Esophagus (tissue), 2 donors: ENCODE results near the gene GNAT1. TPM values are rescaled to one million over a fixed set of nuclear protein-coding genes. Genes with fewer than 3 reads are reported as not detected.
A peak's percentile ranks its signal among the peaks of the same experiment; 100 is the strongest.
"Not testable (repeated sequence)": the region's sequence is repeated elsewhere in the genome, so short reads cannot be mapped to it uniquely, and the experiment has no call there.

Experiments
- H3K27ac ChIP-seq, 2 donors: one replicate each; pipeline ENCODE4 v1.5.1; 2013; ENCODE audit warnings: low read depth in 2 of 2, mild to moderate bottlenecking in 2 of 2, inconsistent platforms in 1 of 2, low read length in 1 of 2, moderate library complexity in 1 of 2
- H3K27me3 ChIP-seq, 2 donors: one replicate each; pipeline ENCODE4 v1.6.1; 2013; ENCODE audit warnings: low read length in 2 of 2, control low read depth in 1 of 2, mild to moderate bottlenecking in 1 of 2; ENCODE audit not compliant: insufficient read depth in 2 of 2, control insufficient read depth in 1 of 2
- H3K36me3 ChIP-seq, 2 donors: one replicate each; pipeline ENCODE4 v1.6.1; 2013; ENCODE audit warnings: low read length in 1 of 2; ENCODE audit not compliant: control insufficient read depth in 2 of 2, insufficient read depth in 2 of 2
- H3K4me1 ChIP-seq, 2 donors: one replicate each; pipeline ENCODE4 v1.6.1; 2013; ENCODE audit warnings: low read length in 1 of 2; ENCODE audit not compliant: control insufficient read depth in 2 of 2, insufficient read depth in 2 of 2
- H3K4me3 ChIP-seq, 2 donors: one replicate each; pipeline ENCODE4 v1.5.1; 2013; ENCODE audit warnings: low read length in 2 of 2, mild to moderate bottlenecking in 2 of 2, low read depth in 1 of 2, moderate library complexity in 1 of 2
- H3K9me3 ChIP-seq, 2 donors: one replicate each; pipeline ENCODE4 v1.6.1; 2013; ENCODE audit warnings: mild to moderate bottlenecking in 2 of 2, low read depth in 1 of 2, low read length in 1 of 2, moderate library complexity in 1 of 2; ENCODE audit not compliant: control insufficient read depth in 2 of 2, insufficient read depth in 1 of 2
- WGBS, 2 donors: extraction: QIAGEN DNeasy Blood & Tissue Kit; methylation state at CpG; one replicate each; pipeline ENCODE4 v1.1.7; 2013; 5-methylcytosine and 5-hydroxymethylcytosine counted together
- polyA plus RNA-seq, 2 donors: library from polyadenylated mRNA; stranded (reverse); fragments of 200-250 nt; gene quantifications; one replicate each; pipeline ENCODE4 v1.2.3, GENCODE V29; 2013
- donor health status: healthy with polysubstance abuse.
- donor health status: Bipolar disorder and iron deficiency.

Gene GNAT1
- polyA plus RNA-seq, 2 donors, result 0.02 to 0.07 TPM

DNA sequence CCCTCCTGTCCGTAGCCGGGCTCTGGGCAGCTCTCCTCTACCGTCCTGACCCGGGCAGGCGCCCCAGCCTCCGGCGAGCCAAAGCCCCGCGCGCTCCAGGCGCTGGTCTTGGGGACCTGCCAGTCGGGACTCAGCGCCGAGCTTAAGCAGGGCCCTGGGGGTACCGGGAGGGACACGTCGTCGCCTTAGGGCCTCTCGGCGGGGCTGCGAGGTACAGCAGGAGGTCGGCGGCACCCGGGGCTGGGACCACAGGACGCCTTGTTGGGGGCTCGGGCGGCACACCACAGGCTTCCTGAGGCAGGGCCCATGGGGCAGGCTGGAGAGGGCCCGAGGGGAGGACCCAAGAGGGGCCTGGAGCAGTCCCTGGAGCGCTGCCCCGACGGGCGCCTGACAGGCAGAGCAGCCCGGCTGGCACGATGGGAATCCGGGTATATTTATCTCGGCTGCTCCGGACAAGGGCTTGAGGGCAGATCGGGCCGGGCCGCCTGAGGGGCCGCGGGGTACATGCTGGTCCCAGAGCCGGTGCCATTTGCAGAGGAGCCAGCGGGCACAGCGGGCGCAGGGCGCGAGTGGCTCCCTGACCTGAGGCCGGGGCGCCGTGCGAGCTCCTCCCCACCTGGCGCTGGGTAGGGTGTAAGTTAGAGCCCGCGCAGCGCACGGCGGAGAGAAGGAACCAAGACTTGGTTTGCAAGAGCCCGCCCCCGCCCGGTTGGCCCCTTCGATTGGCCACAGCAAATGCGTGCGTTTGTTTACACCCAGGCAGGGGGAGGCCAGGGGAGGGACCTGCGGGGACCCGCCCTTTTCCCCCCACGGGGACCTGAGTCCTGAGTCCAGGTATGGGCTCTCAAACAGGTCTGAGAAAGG is 14.2 kb downstream of the GNAT1 start:
- Histone ChIP-seq H3K27me3 (peaks cover 0 to 28% of the 10 kb centered on the region in 2 donors), H3K4me3 (peak overlapping the region; percentile 21 to 30), H3K36me3 (no peaks in the 10 kb centered on the region), H3K9me3 (no peaks in the 10 kb centered on the region), H3K4me1 (peaks cover 8 to 9% of the 10 kb centered on the region in 2 donors), H3K27ac (no peak overlapping the region)
- WGBS, 2 donors, result 5 to 7% methylated on average over 67 of the region's 67 CpGs

- Histone ChIP-seq H3K36me3 (no peaks in the 10 kb centered on the region), H3K4me3 (no peak overlapping the region), H3K27ac (no peak overlapping the region), H3K9me3 (no peaks in the 10 kb centered on the region), H3K4me1 (peaks cover 8 to 9% of the 10 kb centered on the region in 2 donors), H3K27me3 (peaks cover 0 to 28% of the 10 kb centered on the region in 2 donors)
- 93 to 94% methylated on average over 16 to 17 of the region's 17 CpGs for WGBS, 2 donors
Measured at GRCh38 chr3:50207359-50208042, 16.1 kb downstream of the GNAT1 start.

- Histone ChIP-seq H3K4me3 (no peak overlapping the region), H3K4me1 (peaks cover 8 to 9% of the 10 kb centered on the region in 2 donors), H3K36me3 (no peaks in the 10 kb centered on the region), H3K27ac (no peak overlapping the region), H3K27me3 (peaks cover 0 to 18% of the 10 kb centered on the region in 2 donors), H3K9me3 (no peaks in the 10 kb centered on the region)
- 69 to 72% methylated on average over 14 of the region's 14 CpGs for WGBS, 2 donors
Measured at GRCh38 chr3:50208677-50209344, 17.4 kb downstream of the GNAT1 start.

- 73 to 87% methylated on average over 5 of the region's 5 CpGs for WGBS, 2 donors
- H3K27me3 ChIP-seq, result peaks cover 0 to 9% of the 10 kb centered on the region in 2 donors
Measured at GRCh38 chr3:50210176-50210509, 18.7 kb downstream of the GNAT1 start.

DNA sequence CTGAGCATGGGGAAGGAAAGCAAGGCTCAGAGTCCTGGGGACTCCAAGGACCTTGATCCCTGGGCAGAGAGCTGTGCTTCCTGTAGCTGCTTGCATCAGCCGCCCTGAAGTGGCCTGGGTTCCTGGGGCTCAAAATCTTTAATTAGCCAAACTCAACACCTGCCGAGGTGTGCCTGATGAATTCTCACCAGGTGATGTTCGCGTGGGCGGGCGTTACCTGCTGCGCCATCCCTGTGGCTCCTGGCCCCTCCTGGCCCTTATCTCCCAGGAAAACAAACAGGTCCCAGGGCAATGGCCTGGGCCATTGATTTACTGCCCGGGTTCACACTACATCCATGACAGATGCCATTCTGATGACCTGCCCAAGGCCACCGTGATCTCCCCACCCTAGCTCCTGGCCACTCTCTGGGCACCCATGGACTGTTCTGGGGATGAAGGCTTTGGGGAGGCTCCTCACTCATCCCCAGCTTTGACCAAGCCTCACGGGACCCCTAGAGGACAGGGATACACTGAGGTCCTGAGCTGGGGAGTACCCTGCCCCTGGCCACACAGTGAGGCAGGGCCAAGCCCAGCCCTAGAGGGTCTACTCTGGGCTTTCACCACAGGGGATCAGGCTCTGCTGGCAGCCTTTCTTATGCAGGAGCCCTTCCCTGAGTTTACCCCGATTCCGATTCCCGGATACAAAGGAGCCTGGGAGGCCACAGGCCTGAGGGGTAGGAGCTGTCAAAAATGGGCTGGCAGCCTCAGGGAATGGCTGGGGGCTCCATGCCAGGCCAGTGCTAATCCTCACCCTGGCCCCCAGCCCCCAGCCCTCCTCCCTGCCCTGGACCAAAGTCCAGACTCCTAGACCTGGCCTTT is 19.3 kb downstream of the GNAT1 start:
- Histone ChIP-seq H3K4me1 (peaks cover 0 to 3% of the 10 kb centered on the region in 2 donors), H3K9me3 (no peaks in the 10 kb centered on the region), H3K27ac (no peak overlapping the region), H3K27me3 (peaks cover 0 to 4% of the 10 kb centered on the region in 2 donors), H3K36me3 (no peaks in the 10 kb centered on the region), H3K4me3 (no peak overlapping the region)
- 56 to 82% methylated on average over 13 of the region's 13 CpGs for WGBS, 2 donors

More at GRCh38 chr3:50210176-50210509, 18.7 kb downstream of the GNAT1 start:
- Histone ChIP-seq H3K4me3 (no peak overlapping the region), H3K36me3 (no peaks in the 10 kb centered on the region), H3K27ac (no peak overlapping the region), H3K9me3 (no peaks in the 10 kb centered on the region), H3K4me1 (peaks cover 5 to 9% of the 10 kb centered on the region in 2 donors)

DNA sequence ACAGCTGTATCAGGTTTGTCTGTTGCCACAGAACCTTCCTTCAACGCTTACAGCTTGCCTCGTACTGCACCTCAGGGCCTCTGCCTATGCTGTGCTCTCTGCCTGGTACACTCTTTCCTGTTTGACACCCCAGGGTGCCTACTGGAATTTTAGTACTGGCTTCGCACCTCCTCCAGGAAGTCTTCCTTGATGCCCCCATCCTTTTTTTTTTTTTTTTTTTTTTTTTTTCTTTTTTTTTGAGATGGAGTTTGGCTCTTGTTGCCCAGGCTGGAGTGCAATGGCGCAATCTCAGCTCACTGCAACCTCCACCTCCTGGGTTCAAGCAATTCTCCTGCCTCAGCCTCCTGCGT is 19.9 kb downstream of the GNAT1 start:
- not testable (repeated sequence) for H3K9me3 ChIP-seq, H3K27ac ChIP-seq, H3K4me3 ChIP-seq, H3K36me3 ChIP-seq, H3K27me3 ChIP-seq, H3K4me1 ChIP-seq
- 86 to 94% methylated on average over 5 of the region's 5 CpGs for WGBS, 2 donors

DNA sequence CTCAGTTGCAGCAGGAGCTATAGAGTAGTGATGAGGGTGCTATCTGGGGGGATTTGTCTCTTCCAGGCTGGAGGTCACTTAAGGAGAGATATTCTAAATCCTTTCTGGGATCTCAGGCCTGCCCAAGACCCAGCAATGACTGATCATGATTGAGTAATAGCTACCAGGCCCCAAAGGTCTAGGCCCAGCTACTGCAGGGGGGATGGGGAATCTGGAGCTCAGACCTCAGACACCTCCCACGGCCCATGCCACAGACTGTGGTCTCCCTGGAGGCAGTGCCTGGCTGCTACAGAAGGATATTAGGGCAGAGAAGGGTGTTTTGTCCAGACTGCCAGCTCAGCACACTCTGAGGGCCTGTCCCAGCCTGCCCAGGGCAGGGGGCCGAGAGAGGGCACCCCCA is 20.5 kb downstream of the GNAT1 start:
- Histone ChIP-seq H3K27ac (no peak overlapping the region), H3K9me3 (no peaks in the 10 kb centered on the region), H3K4me1 (no peaks in the 10 kb centered on the region), H3K27me3 (no peaks in the 10 kb centered on the region), H3K36me3 (no peaks in the 10 kb centered on the region), H3K4me3 (no peak overlapping the region)
- 65 to 70% methylated on average over 2 of the region's 2 CpGs for WGBS, 2 donors

DNA sequence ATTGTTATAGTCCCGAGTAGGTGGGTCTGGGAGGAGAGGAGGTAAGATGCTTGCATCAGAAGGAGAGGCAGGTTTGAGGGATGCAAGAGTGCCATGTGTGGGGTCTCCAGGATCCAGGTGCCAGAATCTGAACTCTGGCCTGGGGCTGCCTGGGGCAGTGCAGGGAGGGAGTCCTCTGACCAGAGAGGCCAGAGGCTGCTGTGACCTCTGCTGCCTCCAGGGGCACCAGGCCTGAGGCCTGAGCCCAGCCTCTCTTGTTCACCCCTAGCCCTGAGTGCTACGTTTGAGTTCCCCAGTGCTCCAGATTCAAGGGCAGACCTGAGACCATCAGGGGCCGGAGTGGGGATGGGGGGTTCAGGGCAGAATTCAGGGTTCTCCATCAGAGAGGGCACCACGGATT is 21.1 kb downstream of the GNAT1 start:
- Histone ChIP-seq H3K27ac (no peak overlapping the region), H3K4me3 (no peak overlapping the region), H3K4me1 (peaks cover 0 to 6% of the 10 kb centered on the region in 2 donors), H3K27me3 (no peaks in the 10 kb centered on the region), H3K9me3 (no peaks in the 10 kb centered on the region), H3K36me3 (no peaks in the 10 kb centered on the region)
- WGBS, 2 donors, result 88 to 89% methylated on average over 4 of the region's 4 CpGs

DNA sequence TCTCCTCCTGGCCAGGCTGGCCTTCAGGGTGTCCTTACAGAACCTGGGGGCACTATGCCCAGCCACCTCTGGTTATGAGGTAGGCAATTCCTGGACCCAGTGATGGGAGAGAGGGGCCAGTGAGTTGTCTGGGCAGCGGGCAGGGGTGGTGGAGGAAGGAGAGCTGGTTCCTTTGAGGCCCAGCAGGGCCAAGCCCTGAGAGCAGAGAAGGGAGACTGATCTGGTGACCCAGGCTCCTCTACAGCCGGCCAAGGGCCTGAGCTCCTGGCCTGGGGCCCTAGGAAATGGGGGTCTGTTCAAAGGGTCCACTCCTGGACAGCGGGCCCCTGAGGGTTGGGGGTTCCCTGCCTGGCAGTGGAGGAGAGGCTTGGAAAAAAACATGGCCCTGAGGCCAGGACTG is 21.6 kb downstream of the GNAT1 start:
- whole genome bisulfite sequencing, 2 donors, result 82 to 85% methylated on average over 3 of the region's 3 CpGs
- Histone ChIP-seq H3K27me3 (no peaks in the 10 kb centered on the region), H3K9me3 (no peaks in the 10 kb centered on the region), H3K4me3 (no peak overlapping the region), H3K36me3 (no peaks in the 10 kb centered on the region), H3K27ac (no peak overlapping the region), H3K4me1 (peaks cover 0 to 9% of the 10 kb centered on the region in 2 donors)
